ENCODE measurements around the gene GSAP.
A peak's percentile ranks its signal among the peaks of the same experiment; 100 is the strongest.

The GSAP gene

DNA sequence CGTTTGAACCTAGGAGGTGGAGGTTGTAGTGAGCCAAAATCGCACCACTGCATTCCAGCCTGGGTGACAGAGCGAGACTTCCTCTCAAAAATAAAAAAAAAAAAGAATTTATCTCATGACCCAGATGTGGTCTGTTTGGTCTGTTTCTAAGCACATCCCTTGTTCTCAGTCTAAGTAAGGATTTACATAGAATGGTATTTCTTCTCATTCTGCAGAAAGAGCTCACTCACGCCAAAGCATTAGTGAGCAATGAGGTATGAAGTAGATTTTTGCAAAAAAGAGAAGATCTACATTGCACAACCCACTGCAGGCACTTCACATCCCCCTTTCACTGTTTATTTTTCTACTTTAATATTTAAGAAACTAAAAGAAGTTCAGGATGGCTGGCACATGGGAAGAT lies 140.0 kb downstream of the GSAP start:
- no peak for DNase-seq

DNA sequence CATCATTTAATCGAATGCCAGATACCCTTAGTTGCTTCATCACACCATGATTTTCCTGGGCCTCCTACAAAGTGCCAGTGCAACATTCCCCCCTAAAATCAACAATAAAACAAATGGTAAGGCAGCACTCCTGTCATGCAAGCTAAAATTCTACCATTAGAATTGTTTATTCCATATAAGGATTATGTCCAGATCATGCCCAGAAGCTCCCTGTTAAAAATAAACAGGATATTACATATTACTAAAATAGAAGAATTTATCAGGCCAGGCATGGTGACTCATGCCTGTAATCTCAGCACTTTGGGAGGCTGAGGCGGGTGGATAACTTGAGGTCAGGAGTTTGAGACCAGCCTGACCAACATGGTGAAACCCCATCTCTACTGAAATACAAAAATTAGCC lies 140.5 kb downstream of the GSAP start:
- DNase-seq = peak; percentile 34

DNA sequence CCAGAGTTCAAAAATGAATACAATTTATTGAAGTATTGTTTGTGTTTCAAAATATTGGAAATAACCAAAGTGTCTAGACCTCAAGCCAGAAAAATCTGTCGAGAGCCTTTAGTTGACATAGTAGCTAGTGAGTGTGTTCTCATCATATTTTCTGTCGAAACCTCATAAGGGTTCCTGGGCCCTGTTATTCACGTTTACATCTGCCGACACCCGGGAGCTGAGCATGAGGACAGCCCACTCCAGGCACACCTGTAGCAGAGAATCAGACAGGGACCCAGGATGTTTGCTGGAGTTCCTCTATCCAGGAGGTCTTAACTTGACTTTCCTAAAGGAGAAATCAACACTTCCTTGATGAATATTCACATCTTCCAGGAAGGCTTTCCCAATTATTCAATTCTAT lies 144.4 kb downstream of the GSAP start:
- no peak for DNase-seq

DNA sequence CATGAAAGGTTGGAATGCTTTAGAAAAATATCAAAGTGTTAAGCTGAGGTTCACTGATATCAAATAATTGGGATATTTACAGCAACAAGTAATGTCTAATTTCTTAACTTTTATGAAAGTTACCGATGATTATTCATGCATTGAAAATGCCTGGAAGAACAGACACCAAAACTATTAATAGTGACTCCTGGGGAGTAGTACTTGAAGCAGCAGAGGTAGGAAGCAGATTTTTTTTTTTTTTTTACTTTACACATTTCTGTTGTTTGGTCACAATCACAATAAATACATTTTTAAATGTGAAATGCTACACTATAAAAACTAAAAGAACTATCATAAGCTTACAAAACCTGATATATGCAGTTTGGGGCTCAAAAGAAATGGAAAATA lies 146.1 kb downstream of the GSAP start:
- DNase-seq = no peak

DNA sequence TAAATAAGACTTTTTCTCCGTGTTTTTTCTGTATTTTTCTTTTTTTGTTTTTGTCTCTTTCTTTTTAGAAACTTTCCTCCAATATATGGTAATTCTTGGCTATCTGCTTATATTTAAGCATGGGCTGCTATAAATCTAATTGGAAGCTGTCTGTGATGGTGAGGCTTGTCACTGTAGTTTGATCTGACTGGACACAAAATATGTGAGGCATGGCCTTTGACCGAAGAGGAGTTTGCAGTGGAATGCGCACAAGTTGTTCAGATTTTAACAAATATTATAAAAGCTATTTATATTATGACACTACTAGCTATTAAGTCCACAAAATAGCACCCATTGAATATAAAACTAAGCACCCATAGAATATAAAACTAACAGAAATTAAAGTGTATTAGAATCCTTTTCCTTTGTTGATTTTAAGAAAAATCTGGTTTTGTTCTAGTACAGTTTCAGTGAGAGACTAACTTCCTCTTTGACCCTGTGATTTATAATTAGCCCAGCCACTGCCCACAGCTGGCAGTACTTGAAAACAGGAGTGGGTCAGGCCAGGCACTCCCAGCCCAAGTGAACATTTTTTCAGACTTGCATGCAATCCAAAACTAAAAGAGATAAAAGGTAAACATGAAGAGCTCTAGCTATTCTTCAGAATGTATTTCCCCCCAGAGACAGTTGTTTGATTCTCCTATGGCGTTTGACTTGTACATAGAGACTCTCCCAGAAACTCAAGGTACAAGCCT lies 146.6 kb downstream of the GSAP start:
- DNase-seq = no peak

DNA sequence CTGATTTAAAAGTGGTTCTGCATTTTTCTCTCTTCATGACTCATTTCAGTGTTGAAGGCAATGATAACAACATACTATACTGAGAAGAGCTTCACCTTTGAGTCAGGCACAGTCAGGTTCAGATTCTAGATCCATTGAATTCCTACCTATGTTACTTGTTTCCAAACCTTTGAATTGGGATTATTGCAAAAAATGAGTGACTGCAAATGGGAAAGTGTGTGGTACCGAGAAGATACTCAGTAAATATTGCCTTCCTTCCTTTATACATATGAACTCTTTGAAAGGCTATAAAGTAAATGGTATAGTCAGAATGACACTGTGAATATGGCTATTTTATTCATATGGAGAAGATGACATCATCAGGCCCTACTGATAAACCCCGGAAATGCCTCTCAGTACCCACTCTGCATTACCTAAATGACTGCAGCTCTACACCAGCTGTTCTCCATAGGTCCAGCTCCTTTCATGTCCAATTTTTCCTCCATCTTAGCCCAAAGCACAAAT lies 149.8 kb downstream of the GSAP start:
- no peak for DNase-seq

DNA sequence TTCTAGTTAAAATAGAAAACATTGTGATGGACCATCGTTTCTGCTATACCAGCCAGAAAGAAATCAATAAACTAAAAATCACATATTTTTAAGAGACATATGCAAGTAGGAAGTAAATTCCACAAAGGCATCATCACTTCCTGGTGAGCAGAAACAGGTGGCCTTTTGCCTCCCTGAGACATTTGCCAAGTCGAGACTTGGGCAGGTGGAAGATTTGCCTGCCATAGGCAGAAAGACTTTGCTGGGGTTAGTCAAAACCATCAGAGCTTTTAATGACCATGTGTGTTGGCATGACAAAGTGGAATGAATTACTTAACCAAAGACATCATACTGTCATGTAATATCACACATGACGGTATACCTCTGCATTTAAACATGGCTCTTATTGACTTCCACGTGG lies 150.5 kb downstream of the GSAP start:
- DNase-seq = no peak

DNA sequence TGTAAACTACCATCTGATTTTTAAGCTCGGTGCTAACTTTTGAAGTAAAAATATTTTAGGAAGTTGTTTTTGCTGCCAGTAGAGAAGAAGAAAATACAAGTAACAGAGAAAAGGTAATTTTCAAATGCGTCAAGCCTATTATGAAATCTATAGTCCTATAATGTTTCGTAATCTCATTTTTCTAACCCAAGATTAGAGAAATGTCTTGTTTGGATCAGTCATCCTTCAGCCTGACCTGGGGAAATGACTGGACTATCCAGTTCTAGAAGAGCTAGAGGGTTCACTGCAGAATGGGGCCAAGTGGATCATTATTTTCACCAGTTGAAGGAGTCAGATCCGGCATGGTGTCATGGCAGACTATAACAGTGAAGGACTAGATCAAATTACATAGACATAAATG lies 153.8 kb downstream of the GSAP start:
- DNase-seq = no peak
